Measurements from ENCODE around the gene BBS9.
A peak's percentile ranks its signal among the peaks of the same experiment; 100 is the strongest.
"Not testable (repeated sequence)": the region's sequence is repeated elsewhere in the genome, so short reads cannot be mapped to it uniquely, and the experiment has no call there.

Gene BBS9

DNA sequence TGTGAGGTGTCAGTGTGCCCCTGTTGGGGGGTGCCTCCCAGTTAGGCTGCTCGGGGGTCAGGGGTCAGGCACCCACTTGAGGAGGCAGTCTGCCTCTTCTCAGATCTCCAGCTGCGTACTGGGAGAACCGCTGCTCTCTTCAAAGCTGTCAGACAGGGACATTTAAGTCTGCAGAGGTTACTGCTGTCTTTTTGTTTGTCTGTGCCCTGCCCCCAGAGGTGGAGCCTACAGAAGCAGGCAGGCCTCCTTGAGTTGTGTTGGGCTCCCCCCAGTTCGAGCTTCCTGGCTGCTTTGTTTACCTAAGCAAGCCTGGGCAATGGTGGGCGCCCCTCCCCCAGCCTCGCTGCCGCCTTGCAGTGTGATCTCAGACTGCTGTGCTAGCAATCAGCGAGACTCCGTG lies 397.6 kb downstream of the BBS9 start:
- not testable (repeated sequence) for DNase-seq (ENCODE audit: low read depth, low spot score)
- peak overlapping the region; percentile 37 for H3K27ac ChIP-seq

DNA sequence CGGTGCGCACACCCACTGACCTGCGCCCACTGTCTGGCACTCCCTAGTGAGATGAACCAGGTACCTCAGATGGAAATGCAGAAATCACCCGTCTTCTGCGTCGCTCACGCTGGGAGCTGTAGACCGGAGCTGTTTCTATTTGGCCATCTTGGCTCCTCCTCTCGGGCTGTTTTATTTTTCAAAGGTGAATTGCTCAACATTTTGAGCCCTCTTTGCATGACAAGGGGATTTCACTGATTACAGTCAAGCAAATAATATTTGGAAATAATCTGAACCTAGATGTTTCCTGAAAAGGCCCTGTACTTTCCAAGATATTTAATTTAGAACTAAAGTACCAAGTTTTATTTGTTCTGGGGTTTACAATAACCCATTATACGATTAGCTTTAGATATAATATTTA lies 398.2 kb downstream of the BBS9 start:
- H3K27ac ChIP-seq: peak overlapping the region; percentile 37
- DNase-seq (ENCODE audit: low read depth, low spot score): not testable (repeated sequence)

DNA sequence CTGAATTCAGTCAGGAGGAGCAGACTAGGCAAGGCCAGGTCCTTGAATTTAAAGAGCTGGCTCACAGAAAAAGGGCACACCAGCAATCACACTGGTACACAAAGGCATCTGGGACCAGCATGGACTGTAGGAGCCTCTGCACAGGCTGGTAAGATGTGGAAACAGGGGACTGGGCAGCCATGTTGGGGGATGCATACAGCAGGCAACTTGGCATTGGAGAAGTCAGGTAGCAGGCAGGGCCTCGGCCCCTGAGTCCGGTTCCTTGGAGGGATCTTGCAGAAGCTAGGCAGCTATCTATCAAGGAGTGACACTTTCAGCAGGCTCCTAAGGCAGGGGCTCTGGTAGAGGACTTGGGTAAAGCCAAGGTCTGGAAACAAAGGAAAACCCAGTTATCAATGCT lies 399.7 kb downstream of the BBS9 start:
- DNase-seq (ENCODE audit: low read depth, low spot score): no peak

DNA sequence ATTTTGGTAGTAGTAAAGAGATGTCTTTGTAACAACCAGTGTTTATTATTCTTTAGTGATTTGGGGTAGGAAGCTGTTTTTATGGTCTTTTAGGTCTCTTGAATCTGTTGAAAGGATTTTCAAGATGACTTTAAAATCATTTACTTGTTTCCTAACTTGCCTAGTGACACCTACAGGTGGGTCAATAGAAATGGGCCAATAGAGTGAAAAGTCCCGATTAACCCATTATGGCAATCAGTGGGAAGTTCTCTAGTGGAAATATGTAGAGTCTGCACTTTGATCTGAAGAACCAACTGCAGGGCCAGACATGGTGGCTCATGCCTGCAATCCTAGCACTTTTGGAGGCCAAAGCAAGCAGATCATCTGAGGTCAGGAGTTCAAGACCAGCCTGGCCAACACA lies 401.3 kb downstream of the BBS9 start:
- DNase-seq (ENCODE audit: low read depth, low spot score): no peak
- no peak overlapping the region for H3K27ac ChIP-seq

More for the DNA sequence above, 399.7 kb downstream of the BBS9 start:
- no peak overlapping the region for H3K27ac ChIP-seq

DNA sequence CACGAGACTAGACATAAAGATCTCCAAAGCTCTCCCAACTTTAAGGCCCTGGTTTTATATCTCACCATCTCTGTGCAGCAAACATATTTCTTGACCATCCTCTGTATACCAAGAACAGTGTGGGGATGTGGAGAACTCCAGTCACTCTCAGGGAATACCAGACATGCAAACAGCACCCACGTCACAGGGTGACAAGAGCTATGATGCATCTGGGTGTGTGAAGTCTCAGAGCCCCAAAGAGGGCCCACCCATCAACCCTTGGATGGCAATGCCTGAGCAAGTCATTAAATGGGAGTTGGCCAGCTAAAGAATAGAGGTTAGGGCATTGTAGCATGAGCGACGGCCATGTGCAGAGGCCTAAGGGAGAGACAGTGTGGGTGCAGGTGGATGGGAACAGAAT lies 402.5 kb downstream of the BBS9 start:
- H3K27ac ChIP-seq: no peak overlapping the region
- no peak for DNase-seq (ENCODE audit: low read depth, low spot score)

DNA sequence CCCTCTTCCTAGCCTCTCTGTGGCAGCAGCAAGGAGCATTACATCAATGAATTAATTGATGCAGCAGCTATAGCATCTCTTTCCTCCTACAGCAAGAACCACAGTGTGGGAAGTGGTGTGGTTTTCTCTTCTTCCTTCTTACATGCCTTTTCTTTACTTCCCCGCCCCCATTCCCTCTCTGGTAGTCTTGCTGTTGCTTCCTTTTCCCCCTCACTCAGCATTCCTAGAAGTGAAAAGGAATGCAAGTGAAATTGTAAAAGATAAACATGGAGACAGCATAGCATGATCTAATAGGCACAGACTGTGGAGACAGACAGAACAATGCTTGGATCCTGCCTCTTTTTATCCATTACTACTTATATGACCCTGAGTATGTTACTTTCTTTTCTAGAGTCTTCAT lies 405.5 kb downstream of the BBS9 start:
- no peak for DNase-seq (ENCODE audit: low read depth, low spot score)
- no peak overlapping the region for H3K27ac ChIP-seq

DNA sequence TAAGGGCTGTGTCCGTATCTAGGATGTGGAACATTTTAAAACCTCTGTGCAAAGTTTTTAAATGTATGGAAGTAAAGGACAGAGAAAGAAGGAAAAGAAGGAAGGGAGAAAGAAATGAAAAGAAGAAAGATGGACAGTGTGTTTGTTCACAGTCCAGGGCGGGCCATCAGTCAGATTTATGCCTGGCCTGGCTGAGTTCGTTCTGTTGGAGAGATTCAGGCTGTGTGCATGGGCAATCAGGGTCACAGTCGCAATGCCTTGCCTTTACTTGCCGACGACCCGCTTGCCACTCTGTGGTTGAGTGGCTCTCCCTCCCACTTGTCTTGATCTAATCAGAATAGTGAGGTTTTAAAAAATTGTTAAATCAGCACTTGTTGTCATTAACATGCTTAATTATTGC lies 406.6 kb downstream of the BBS9 start:
- no peak overlapping the region for H3K27ac ChIP-seq
- DNase-seq (ENCODE audit: low read depth, low spot score): no peak

DNA sequence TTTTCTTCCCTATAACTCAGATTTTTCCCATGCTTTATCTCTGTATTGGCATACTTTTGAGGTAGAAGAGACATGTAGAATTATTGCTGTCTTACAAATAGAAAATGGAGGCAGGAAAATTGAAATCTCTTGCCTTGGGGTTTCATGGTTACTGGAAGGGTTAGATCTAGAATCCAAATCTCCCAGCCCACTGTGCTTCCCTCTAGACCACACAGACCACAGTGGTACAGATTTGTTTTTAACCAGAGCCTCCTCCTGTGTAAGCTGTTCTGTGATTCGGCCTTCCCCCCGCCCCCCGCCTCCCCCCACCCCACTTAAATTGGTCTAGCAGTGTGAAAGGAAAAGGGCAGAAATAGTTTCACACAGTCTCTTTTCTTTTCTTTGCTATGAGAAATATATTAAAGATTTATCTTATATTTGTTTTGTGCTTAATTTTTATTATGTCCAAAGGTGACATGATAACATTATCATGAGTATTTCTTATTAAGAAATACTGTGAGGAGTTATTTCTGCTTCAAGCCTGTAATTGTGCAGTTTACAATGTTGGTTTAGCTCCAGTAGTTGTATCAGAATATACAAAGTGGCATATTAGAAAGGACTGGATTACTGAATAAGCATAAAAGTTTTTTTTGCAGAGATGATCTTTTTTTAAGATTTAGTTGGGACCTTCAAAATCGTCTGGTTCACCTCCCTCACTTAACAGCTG lies 407.2 kb downstream of the BBS9 start:
- no peak overlapping the region for H3K27ac ChIP-seq
- DNase-seq (ENCODE audit: low read depth, low spot score): no peak

DNA sequence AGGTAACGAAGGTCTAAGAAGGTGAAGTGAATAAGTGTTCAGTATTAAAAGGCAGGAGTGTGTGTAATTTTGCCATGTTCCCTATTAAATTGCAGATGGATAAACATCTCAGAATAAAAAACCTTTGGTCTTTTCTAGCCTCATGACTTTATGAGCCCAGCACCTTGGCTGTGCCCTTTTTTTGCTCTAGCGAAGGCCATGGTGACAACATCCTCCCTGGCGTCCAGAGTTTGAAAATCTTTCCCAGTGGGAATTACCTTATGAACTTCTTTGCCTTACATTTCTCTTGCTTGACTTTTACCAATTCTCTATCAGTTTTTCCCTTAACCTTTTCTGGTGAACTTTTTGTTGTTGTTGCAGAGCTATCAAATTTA lies 407.7 kb downstream of the BBS9 start:
- H3K27ac ChIP-seq: no peak overlapping the region
- no peak for DNase-seq (ENCODE audit: low read depth, low spot score)

DNA sequence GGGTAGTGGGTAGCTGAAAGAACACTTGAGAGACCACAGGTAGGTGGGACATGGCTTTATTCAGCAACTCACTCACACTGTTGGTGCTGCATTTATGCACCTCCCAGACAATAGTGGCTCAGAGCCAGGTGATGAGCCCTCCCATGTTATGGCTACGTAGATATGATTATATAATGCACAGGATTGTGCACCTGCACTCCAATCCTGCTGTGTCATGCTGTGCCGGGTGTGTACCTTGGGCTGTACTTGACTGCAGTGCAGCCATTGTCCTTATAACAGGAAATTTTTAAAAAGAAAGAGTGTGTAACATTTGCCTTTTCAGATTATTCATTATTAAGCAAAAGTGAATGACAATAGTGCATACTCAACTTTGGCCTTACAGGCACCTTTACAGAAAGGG lies 409.8 kb downstream of the BBS9 start:
- no peak for DNase-seq (ENCODE audit: low read depth, low spot score)

DNA sequence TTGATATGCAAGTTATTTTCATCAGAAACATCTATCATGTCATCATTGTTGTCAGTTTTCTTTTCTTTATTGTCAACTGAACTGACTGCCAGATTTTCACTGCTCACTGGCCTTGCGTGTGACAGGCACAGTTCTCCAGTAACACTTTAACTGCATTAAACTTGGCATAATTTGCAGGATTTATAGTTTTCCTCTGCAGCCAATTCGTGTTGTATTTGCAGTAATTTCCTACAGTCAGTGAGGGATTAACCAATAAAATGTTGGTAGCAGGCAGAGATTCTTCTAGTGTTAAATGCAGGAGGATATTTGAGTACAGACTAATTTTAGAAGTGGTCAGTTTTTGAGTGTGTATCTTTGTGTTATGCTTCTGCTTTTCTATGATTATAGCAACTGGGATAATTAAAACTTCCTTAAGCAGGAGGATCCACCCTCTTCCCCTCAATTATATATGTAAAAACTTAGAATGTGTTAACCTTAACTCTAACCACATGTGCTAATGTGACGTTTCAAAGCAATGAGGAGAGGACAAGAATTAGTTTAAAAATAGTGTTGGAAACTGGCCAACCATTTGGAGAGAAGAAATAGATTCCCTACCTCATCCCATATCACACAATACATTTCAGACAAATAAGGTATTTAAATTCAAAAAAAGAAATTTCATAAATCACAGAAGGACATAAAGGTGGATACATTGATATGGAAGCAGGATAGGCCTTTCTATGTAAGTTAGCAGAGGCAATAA lies 410.5 kb downstream of the BBS9 start:
- H3K27ac ChIP-seq: no peak overlapping the region
- DNase-seq (ENCODE audit: low read depth, low spot score): no peak

More for the DNA sequence above, 409.8 kb downstream of the BBS9 start:
- H3K27ac ChIP-seq: no peak overlapping the region

DNA sequence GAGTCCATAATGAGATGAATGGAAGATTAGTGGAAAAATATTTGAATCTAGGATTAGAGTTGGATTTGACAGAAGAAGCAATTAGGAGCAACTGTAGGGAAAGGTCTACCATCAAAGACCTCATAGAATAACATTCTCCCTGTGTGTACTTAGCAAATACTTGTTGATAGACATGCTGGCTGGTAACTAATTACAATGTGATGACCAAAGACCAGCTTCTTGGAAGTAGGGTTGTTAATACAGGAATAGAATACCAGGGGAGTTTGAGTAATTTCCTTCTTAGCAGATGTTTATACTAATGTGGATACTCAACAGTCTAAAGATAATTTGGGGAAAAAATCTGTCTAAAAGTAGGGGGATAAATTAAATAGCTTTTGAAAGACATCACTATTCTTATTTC lies 418.5 kb downstream of the BBS9 start:
- H3K27ac ChIP-seq: no peak overlapping the region
- DNase-seq (ENCODE audit: low read depth, low spot score): no peak

DNA sequence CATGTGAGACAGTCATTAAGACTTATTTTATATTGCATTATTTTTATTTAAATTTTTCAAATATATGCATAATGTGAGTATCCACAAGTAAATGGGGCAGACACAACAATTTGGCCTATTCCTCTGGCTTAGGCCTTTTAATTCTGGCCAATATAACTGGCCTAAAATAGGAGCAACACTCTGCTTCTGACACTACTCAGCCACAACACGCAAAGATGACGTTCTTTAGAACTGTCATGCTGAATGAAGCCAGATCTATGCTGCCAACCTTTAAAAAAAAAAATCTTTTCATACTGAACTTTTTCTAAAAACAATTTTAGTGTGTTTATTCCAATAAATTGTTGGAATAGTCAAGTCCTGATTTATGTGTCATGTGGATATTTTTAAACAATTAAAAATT lies 421.0 kb downstream of the BBS9 start:
- H3K27ac ChIP-seq: no peak overlapping the region
- DNase-seq (ENCODE audit: low read depth, low spot score): no peak

DNA sequence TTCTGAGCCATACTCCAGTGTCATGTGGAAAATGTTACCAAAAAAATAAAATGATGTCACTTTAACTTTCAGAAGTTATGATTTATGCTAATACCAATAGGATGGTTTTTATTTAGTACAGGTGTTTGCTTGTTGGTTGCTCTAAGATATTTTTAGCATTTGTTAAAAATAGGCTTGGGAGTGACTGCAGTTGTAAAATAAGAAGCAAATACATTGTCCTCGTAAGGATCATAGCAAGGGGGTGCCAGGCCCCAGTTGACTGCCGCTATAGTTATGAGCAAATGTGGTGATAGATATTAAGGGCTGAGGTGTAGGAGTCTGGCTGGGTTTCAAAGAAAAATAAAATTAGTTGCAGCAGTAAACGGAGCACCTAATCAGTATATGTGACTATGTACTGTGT lies 421.6 kb downstream of the BBS9 start:
- no peak overlapping the region for H3K27ac ChIP-seq
- DNase-seq (ENCODE audit: low read depth, low spot score): no peak

DNA sequence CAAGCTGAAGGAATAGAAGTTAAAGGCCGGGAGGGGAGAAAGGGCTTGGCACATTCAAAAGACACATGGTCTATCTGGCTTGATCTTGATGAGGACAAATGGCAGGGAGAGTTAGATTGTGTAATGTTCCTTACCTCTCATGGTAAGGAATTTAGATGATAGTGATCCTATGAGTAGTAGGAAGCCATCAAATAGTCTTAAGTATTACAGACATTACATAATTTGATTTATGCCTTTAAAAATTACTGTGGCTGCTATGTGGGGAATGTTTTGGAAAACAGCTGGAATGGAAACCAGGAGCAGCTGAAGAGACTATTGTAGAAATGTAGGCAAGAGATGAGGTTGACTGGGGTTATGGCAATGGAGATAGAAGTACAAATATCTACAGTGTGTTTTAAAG lies 424.7 kb downstream of the BBS9 start:
- no peak for DNase-seq (ENCODE audit: low read depth, low spot score)
- H3K27ac ChIP-seq: no peak overlapping the region

DNA sequence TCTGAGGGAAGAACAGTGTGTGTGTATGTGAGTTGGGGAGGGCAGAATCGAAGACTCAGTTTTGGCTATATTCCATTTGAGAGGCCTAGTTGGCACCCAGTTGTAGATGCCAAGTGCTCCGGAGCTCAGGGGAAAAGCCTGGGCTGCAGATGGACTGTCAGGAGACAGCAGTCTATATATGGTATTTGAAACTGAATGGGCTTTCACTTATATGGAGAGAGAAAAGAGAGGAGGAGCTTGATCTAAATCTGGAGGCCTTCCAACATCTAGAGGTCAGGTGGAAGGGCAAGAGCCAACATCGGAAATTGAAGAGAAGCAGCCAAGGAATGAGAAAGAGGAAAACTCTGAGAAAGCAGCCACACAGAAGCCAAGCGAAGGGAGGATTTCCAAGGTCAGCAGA lies 425.2 kb downstream of the BBS9 start:
- DNase-seq (ENCODE audit: low read depth, low spot score): no peak
- no peak overlapping the region for H3K27ac ChIP-seq

DNA sequence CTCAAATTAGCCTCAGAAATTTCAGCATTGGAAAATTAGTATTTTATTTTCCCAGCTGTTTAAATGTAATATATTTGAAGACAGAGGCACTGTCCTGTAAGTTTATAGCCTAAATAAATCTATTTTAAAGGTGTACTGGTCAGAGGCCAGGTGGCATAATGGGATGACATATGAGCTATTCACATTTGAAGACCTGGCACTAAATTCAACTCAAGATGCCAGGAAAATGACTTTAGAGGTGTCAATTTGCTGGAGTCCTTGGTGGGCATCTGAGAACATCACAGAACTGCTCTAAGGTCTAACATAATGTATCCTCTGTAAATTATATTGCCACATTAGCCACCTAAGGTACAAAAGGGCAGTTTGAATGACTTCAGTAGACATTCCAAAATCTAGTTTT lies 427.1 kb downstream of the BBS9 start:
- no peak overlapping the region for H3K27ac ChIP-seq
- no peak for DNase-seq (ENCODE audit: low read depth, low spot score)

DNA sequence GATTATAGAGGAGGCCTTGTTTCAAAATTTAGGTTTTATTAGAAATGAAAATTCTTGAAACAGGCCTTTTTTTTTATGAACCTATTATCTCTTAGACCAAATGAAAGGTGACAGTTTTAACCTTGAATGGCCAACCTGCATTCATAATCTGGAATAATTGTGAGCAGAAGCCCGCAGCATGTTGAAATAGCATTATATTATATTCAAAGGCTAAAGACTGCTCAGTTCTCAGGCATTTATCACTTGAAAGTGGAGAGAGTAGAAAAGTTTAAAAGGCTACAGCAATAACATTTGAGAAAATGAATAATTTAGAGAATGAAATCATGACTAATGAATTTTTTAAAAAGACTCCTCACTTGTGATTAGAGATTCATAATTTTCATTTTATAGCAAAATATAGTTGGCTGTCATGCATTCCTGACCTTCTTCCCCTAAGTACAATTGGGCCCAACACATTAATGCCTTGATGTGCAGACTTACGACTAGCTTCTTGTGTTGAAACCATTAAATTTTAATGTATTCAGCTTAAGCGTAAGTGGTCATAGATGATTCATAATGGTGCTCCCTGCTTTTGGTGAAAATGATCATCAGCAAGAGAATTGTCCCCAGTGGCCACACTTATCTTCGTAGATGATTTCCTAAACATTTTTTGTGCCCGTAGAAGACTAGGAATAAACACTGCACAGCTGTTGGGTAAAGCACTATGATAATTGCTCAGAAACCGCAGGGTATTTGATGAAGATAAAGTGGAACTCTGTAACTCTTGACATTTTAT lies 429.4 kb downstream of the BBS9 start:
- no peak for DNase-seq (ENCODE audit: low read depth, low spot score)
- H3K27ac ChIP-seq: no peak overlapping the region

DNA sequence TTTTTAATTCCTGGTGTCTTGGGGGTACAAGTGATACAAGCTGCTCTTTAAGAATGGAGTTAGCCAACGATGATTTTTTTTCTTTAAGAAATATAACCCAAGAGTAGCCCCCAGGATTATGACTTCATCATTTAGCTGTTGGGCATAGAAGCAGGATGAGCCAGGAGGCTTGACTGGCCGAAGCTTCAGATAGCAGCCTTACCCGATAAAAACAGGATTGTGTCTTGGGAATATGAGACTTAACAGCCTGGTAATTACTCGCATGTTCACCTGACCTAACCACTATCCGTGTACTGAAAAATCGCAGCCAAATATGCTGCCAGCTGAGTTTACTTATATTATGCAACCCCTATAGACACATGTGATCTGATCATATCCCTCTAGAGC lies 430.0 kb downstream of the BBS9 start:
- no peak overlapping the region for H3K27ac ChIP-seq
- no peak for DNase-seq (ENCODE audit: low read depth, low spot score)

DNA sequence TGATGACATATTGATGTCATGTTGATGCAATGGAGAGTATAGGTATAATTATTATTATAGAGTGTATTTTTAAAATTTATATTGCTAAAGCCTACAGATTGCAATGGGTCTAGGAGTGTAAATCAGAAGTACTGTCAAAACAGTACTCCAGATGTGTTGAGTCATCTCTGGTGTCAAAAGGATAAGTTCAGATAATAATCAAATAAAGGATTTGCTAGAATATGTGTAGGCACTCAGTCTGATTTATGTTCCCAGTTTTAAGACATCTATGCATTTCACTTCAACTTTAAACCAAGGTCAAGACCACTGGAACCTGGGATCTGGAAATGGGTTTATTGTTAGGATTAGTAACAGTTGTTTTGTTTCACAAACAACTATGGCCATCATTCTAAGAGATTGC lies 433.6 kb downstream of the BBS9 start:
- DNase-seq (ENCODE audit: low read depth, low spot score): no peak

DNA sequence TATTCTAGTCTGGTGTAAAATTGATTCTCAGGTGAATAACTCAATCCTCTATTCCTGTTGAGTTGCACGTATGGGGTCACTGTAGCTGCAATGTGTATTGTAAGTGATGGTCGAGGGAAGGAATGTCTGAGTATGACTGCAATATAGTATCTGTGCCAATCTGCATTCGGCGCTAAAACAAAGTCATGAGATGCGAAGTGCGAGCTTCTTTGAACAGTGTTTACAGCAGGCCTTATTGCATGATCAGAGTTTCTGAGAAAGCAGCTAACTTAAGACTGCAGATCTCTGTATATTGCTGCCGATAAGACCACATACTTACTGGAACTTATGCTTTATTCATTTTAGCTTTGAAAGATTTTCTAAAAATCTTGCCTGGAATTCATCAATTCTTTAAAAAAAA lies 434.3 kb downstream of the BBS9 start:
- H3K27ac ChIP-seq: no peak overlapping the region
- DNase-seq (ENCODE audit: low read depth, low spot score): no peak

More for the DNA sequence above, 433.6 kb downstream of the BBS9 start:
- no peak overlapping the region for H3K27ac ChIP-seq
